Mesenchymal stem cell (in vitro differentiated cells and primary cell): ENCODE results near the gene MTHFD1L.

Experiments used
- DNase-seq: peaks from one replicate; pipeline ENCODE4 v3.0.0-alpha.2; 2013
- H2AFZ ChIP-seq: one replicate; pipeline ENCODE4 v1.6.1; 2013; ENCODE audit warnings: low read depth, mild to moderate bottlenecking, control low read depth, inconsistent platforms, low read length, moderate library complexity
- H2AK5ac ChIP-seq: 2 replicates; pipeline ENCODE4 v1.6.1; 2013; ENCODE audit warnings: low read length, moderate library complexity, mild to moderate bottlenecking, inconsistent platforms; ENCODE audit not compliant: severe bottlenecking
- H2BK120ac ChIP-seq: one replicate; pipeline ENCODE4 v1.6.1; 2013; ENCODE audit warnings: low read depth, mild to moderate bottlenecking, inconsistent platforms, low read length, moderate library complexity
- H2BK12ac ChIP-seq, 2 experiments: one replicate each; pipeline ENCODE4 v1.6.1; 2013; ENCODE audit warnings: inconsistent platforms in 2 of 2, low read length in 2 of 2, mild to moderate bottlenecking in 2 of 2, moderate library complexity in 2 of 2, control low read depth in 1 of 2
- H2BK15ac ChIP-seq: one replicate; pipeline ENCODE4 v1.6.1; 2013; ENCODE audit warnings: mild to moderate bottlenecking, low read depth, inconsistent platforms; ENCODE audit not compliant: poor library complexity, severe bottlenecking
- H2BK5ac ChIP-seq: 2 replicates; pipeline ENCODE4 v1.6.1; 2013; ENCODE audit warnings: low read depth, mild to moderate bottlenecking, low read length, control low read depth, inconsistent platforms; ENCODE audit not compliant: poor library complexity, severe bottlenecking
- H3K14ac ChIP-seq, 2 experiments: one replicate each; pipeline ENCODE4 v1.6.1; 2013; ENCODE audit warnings: inconsistent platforms in 2 of 2, low read length in 2 of 2, control low read depth in 1 of 2, mild to moderate bottlenecking in 1 of 2, moderate library complexity in 1 of 2
- H3K18ac ChIP-seq, 2 experiments: one replicate each; pipeline ENCODE4 v1.6.1; 2013; ENCODE audit warnings: inconsistent platforms in 2 of 2, low read length in 2 of 2, control low read depth in 1 of 2, low read depth in 1 of 2, mild to moderate bottlenecking in 1 of 2
- H3K23ac ChIP-seq, 2 experiments: one replicate each; pipeline ENCODE4 v1.6.1; 2013; ENCODE audit warnings: inconsistent platforms in 2 of 2, low read length in 2 of 2, mild to moderate bottlenecking in 2 of 2, moderate library complexity in 2 of 2, control low read depth in 1 of 2
- H3K27ac ChIP-seq: 2 replicates; pipeline ENCODE4 v1.5.1; 2013; ENCODE audit warnings: mild to moderate bottlenecking, moderate library complexity, low read length, control low read depth, inconsistent platforms; ENCODE audit not compliant: poor library complexity, severe bottlenecking
- H3K27me3 ChIP-seq, 2 experiments: 2 replicates each; pipeline versions ENCODE4 v1.6.1 to v1.7.0; 2013; ENCODE audit warnings: low read length in 2 of 2, mild to moderate bottlenecking in 2 of 2, moderate library complexity in 2 of 2, control low read depth in 1 of 2, inconsistent platforms in 1 of 2; ENCODE audit not compliant: control insufficient read depth in 1 of 2, insufficient read depth in 1 of 2
- H3K36me3 ChIP-seq, 2 experiments: 2 replicates each; pipeline versions ENCODE4 v1.6.1 to v1.7.0; 2013; ENCODE audit warnings: low read length in 2 of 2, control low read depth in 1 of 2, inconsistent platforms in 1 of 2, low read depth in 1 of 2, mild to moderate bottlenecking in 1 of 2; ENCODE audit not compliant: insufficient read depth in 2 of 2, control insufficient read depth in 1 of 2
- H3K4ac ChIP-seq, 2 experiments: one replicate each; pipeline ENCODE4 v1.6.1; 2013; ENCODE audit warnings: inconsistent platforms in 2 of 2, low read length in 2 of 2, mild to moderate bottlenecking in 2 of 2, moderate library complexity in 2 of 2, control low read depth in 1 of 2, low read depth in 1 of 2
- H3K4me1 ChIP-seq: 2 replicates; pipeline ENCODE4 v1.6.1; 2013; ENCODE audit warnings: low read depth, low read length, control low read depth; ENCODE audit not compliant: control insufficient read depth, insufficient read depth
- H3K4me2 ChIP-seq: 2 replicates; pipeline ENCODE4 v1.6.1; 2013; ENCODE audit warnings: low read length, mild to moderate bottlenecking, inconsistent platforms; ENCODE audit not compliant: poor library complexity, severe bottlenecking
- H3K4me3 ChIP-seq, 2 experiments: 2 replicates each; pipeline versions ENCODE4 v1.5.1 to v1.7.0; 2013; ENCODE audit warnings: low read length in 2 of 2, mild to moderate bottlenecking in 2 of 2, control low read depth in 1 of 2, low read depth in 1 of 2; ENCODE audit not compliant: insufficient read depth in 1 of 2
- H3K79me1 ChIP-seq: replicated peaks from 2 replicates; pipeline ENCODE4 v1.6.1; 2013; ENCODE audit warnings: mild to moderate bottlenecking, control low read depth, low read length, inconsistent platforms; ENCODE audit not compliant: poor library complexity, severe bottlenecking
- H3K9ac ChIP-seq: 2 replicates; pipeline ENCODE4 v1.7.0; 2013; ENCODE audit warnings: mild to moderate bottlenecking, low read length, moderate library complexity
- H3K9me3 ChIP-seq: 2 replicates; pipeline ENCODE4 v1.7.0; 2013; ENCODE audit warnings: mild to moderate bottlenecking, low read length; ENCODE audit not compliant: control insufficient read depth
- H4K8ac ChIP-seq: one replicate; pipeline ENCODE4 v1.6.1; 2013; ENCODE audit warnings: inconsistent platforms, mild to moderate bottlenecking, low read length, moderate library complexity
- H4K91ac ChIP-seq: one replicate; pipeline ENCODE4 v1.6.1; 2013; ENCODE audit warnings: mild to moderate bottlenecking, low read length, inconsistent platforms
- WGBS: methylation state at CpG from one replicate; pipeline ENCODE4 v1.1.7; 2013; ENCODE audit warnings: mixed read lengths; 5-methylcytosine and 5-hydroxymethylcytosine counted together

Gene MTHFD1L

DNA sequence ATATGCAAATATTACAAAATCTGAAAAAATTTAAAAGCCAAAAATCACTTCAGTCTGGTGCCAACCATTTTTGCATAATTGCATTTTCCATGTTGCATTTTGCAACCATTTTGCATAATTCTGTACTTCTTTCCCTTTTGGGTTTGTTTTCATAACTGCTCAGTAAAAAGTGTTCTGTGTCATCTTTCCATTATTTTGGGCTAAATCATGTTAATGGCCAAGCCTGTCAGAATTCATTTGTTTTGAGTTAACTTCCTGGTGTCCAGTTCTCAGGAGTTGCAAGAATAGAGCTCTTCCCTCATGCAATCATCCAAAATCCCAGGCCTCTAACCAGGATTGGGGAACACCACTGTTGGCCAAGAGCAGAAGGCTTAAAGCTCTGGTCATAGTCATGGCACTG lies 133.6 kb downstream of the MTHFD1L start:
- no peaks in the 10 kb centered on the region for H3K27me3 ChIP-seq
- peak overlapping the region in 1 of 2 experiments; percentile 73 for H3K18ac ChIP-seq
- no peak overlapping the region for H2BK5ac ChIP-seq
- H4K8ac ChIP-seq: no peak overlapping the region
- peaks cover 1% of the 10 kb centered on the region for H3K4me1 ChIP-seq
- H2AFZ ChIP-seq: no peak overlapping the region
- H3K14ac ChIP-seq: no peak overlapping the region
- no peak overlapping the region for H3K4me2 ChIP-seq
- H3K4ac ChIP-seq: no peak overlapping the region
- peak; percentile 43 for DNase-seq
- no peak overlapping the region for H2BK12ac ChIP-seq
- H2AK5ac ChIP-seq: no peak overlapping the region
- peaks cover 14% of the 10 kb centered on the region for H3K79me1 ChIP-seq
- peaks cover 21% of the 10 kb centered on the region in 2 experiments for H3K36me3 ChIP-seq
- no peak overlapping the region for H3K27ac ChIP-seq
- H4K91ac ChIP-seq: no peak overlapping the region
- H2BK120ac ChIP-seq: no peak overlapping the region
- no peak overlapping the region for H2BK15ac ChIP-seq
- H3K9ac ChIP-seq: no peak overlapping the region
- H3K4me3 ChIP-seq: no peak overlapping the region
- no peaks in the 10 kb centered on the region for H3K9me3 ChIP-seq
- no peak overlapping the region for H3K23ac ChIP-seq

GRCh38 chr6:150999576-150999975 lies 134.1 kb downstream of the MTHFD1L start:
- H2BK120ac ChIP-seq: no peak overlapping the region
- no peak overlapping the region for H3K27ac ChIP-seq
- no peak overlapping the region for H2BK12ac ChIP-seq
- peak overlapping the region in 1 of 2 experiments; percentile 49 for H3K18ac ChIP-seq
- H4K91ac ChIP-seq: no peak overlapping the region
- H2AK5ac ChIP-seq: no peak overlapping the region
- no peak overlapping the region for H3K4ac ChIP-seq
- no peak overlapping the region for H3K9ac ChIP-seq
- DNase-seq: no peak
- H3K14ac ChIP-seq: no peak overlapping the region
- no peaks in the 10 kb centered on the region for H3K9me3 ChIP-seq
- no peak overlapping the region for H4K8ac ChIP-seq
- no peak overlapping the region for H2BK5ac ChIP-seq
- no peak overlapping the region for H2AFZ ChIP-seq
- H3K23ac ChIP-seq: no peak overlapping the region
- no peaks in the 10 kb centered on the region for H3K27me3 ChIP-seq
- peaks cover 16 to 21% of the 10 kb centered on the region in 2 experiments for H3K36me3 ChIP-seq
- H3K4me1 ChIP-seq: peaks cover 3% of the 10 kb centered on the region
- H2BK15ac ChIP-seq: no peak overlapping the region
- no peak overlapping the region for H3K4me3 ChIP-seq
- H3K4me2 ChIP-seq: no peak overlapping the region
- peaks cover 14% of the 10 kb centered on the region for H3K79me1 ChIP-seq
- 86% methylated on average over 3 of the region's 6 CpGs for WGBS

DNA sequence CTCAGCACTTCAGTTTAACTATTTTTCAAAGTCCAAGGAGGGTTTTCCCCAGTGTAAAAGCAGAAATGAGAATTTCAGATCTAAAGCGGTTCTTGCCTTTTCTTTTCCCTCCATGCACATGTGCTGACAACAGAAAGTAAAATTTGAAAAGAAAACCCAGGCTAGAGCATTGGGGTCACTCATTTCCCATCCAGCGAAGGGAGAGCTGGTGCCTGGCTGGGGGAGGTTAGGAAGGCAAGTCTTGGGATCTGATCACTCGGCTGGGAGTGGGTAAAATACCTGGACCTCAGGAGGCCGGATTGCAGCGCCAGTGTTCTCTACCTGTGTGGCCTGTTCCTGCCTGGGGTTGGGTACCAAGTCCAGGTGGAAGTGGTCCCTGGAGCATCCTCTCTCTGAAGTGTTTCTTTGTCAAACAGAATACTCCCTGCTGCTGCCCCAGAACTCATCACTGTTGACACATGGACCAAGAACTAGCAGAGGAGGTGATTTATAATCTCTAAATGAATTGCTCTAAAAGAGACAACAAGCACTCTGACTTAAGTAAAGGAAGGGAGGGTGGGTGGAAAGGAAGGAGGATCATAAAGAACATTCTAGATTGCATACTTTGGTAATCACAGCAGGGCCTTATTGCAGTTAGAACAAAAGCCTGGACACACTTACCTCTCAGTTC lies 136.0 kb downstream of the MTHFD1L start:
- Histone ChIP-seq H3K9me3 (no peaks in the 10 kb centered on the region), H3K4me1 (peaks cover 5% of the 10 kb centered on the region), H3K23ac (no peak overlapping the region), H3K79me1 (peaks cover 12% of the 10 kb centered on the region), H3K9ac (no peak overlapping the region), H2BK12ac (peak overlapping the region in 1 of 2 experiments; percentile 63), H2BK120ac (no peak overlapping the region), H2BK5ac (no peak overlapping the region), H3K4me3 (no peak overlapping the region), H3K27me3 (no peaks in the 10 kb centered on the region), H4K8ac (no peak overlapping the region), H3K14ac (no peak overlapping the region), H3K4ac (peak overlapping the region in 1 of 2 experiments; percentile 30), H3K4me2 (no peak overlapping the region), H4K91ac (no peak overlapping the region), H3K18ac (no peak overlapping the region), H2BK15ac (no peak overlapping the region), H3K36me3 (peaks cover 7 to 17% of the 10 kb centered on the region in 2 experiments), H3K27ac (no peak overlapping the region), H2AFZ (no peak overlapping the region), H2AK5ac (no peak overlapping the region)
- WGBS: 96% methylated on average over 5 of the region's 5 CpGs
- no peak for DNase-seq

- H4K91ac ChIP-seq: no peak overlapping the region
- H3K27me3 ChIP-seq: no peaks in the 10 kb centered on the region
- no peak overlapping the region for H2AFZ ChIP-seq
- H3K4me1 ChIP-seq: peaks cover 6% of the 10 kb centered on the region
- no peak overlapping the region for H2BK12ac ChIP-seq
- 100% methylated on average over 2 of the region's 2 CpGs for WGBS
- H2AK5ac ChIP-seq: no peak overlapping the region
- H3K23ac ChIP-seq: no peak overlapping the region
- H3K36me3 ChIP-seq: peaks cover 2 to 11% of the 10 kb centered on the region in 2 experiments
- no peak overlapping the region for H4K8ac ChIP-seq
- no peak overlapping the region for H3K4me3 ChIP-seq
- H3K4ac ChIP-seq: no peak overlapping the region
- peaks cover 12% of the 10 kb centered on the region for H3K79me1 ChIP-seq
- H3K18ac ChIP-seq: no peak overlapping the region
- no peak overlapping the region for H3K4me2 ChIP-seq
- H3K9me3 ChIP-seq: no peaks in the 10 kb centered on the region
- peak overlapping the region; percentile 17 for H3K9ac ChIP-seq
- no peak overlapping the region for H3K14ac ChIP-seq
- H3K27ac ChIP-seq: no peak overlapping the region
- DNase-seq: no peak
- H2BK120ac ChIP-seq: no peak overlapping the region
- no peak overlapping the region for H2BK15ac ChIP-seq
- no peak overlapping the region for H2BK5ac ChIP-seq
Measured at GRCh38 chr6:151002057-151002450, 136.6 kb downstream of the MTHFD1L start.
